Stimulated activated CD8-positive, alpha-beta memory T cell treated with anti-CD3 and anti-CD28 coated beads, Interleukin-15, amount 100 ng/mL, for 4 hours (primary cell): ENCODE data around the gene TEX10.

Source experiments
- DNase-seq, 2 donors: peaks; one replicate each; pipeline ENCODE4 v3.0.0-alpha.2; 2020; ENCODE audit warnings: low read depth in 2 of 2

The TEX10 gene

DNA sequence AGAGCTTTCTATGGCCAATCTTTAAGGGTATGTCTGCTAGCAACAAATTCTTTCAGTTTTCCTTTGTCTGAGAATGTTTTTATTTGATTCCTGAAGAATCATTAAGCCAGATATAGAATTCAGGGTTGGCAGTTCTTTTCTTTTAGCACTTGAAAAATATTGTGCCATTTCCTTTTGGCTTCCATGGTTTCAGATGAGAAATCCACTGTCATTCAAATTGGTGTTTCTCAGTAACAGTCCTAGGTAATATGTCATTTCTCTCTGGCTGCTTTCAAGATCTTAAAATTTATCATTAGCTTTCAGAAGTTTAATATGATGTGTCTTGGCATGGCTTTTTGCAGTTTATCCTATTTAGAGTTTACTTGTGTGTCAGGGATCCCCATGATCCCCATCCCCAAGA, 67.7 kb downstream of the TEX10 start:
- no peak for DNase-seq

DNA sequence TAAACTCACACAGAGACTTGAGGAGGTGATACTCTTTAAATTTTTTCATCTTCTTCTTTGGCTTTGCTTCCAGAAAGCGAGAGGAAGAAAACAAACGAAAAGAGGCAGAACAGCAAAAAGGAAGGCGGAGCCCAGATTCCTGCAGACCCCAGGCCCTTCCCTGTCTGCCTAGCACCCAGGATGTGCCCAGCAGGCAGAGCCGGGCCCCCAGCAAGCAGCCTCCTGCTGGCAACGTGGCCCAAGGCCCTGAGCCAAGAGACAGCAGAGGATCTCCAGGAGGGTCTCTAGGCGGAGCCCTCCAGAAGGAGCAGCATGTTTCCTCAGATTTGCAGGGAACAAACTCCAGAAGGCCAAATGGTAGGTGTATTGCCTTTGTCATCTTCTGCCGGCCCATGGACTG, 68.5 kb downstream of the TEX10 start:
- no peak for DNase-seq

DNA sequence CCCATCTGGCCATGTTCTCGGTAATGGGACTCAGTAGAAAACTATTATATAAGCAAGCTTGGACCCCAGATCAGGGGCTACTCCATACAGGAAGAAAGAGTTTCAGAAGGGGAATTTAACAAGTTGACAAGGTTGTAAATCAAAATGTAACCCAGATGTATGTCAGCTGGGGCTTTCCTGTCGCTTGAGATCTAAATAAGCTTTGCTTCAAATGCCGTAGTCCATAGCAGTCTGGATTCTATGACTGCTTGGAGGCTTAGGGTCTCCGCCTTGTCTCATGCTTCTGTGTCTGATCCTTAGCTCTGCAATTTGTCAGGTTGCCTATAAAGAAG, 70.4 kb downstream of the TEX10 start:
- no peak for DNase-seq

DNA sequence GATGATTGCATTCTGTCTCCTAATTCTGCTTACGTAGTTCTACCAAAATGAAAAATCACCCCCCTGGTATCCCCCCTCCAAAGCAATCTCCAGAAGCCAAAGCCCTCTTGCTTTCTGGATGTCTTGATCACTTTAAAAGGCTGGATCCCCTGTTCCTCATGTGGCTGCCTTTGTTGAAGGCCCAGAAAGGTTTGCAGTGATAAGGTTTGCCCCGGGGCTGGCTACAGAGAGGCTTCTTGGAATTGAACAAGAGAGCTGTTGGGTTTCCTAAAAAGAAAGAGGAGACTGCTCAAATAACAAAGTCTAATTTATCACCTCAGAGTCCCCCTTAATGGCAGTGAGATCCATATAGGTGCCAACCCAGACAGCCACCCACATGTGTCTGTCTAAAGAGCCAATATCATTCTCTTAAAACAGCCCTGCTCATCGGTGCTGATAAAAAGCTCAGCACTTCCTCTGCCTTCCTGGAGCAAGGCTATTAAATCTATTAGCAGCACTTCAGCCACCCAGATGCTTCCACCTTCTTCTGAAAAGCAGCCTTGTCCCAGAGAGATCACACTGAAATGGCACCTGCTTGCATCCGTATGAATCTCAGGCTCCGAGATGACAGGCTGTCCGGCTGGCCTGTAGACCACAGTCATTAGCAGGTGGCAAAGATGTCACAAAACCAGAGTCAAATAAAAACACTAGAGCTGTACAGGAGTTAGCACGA, 70.9 kb downstream of the TEX10 start:
- DNase-seq = no peak

DNA sequence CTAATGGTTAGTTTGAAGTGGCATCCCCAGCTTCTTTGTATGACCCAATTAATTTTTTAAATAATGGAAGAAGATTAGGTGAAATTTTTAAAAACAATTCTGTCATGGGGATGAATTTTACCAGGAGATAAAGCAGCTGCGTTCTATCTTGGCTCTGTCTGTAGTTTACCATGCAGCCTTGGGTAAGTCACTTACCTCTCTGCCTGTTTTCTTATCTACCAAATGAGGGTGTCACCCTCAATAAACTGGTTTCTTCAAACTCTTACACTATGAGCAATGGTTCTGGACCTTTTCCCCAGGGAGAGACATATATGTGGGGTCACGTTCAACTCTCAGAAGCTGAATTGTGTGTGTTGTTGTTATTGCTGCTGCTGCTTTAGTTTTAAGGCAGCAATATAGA, 71.7 kb downstream of the TEX10 start:
- no peak for DNase-seq

DNA sequence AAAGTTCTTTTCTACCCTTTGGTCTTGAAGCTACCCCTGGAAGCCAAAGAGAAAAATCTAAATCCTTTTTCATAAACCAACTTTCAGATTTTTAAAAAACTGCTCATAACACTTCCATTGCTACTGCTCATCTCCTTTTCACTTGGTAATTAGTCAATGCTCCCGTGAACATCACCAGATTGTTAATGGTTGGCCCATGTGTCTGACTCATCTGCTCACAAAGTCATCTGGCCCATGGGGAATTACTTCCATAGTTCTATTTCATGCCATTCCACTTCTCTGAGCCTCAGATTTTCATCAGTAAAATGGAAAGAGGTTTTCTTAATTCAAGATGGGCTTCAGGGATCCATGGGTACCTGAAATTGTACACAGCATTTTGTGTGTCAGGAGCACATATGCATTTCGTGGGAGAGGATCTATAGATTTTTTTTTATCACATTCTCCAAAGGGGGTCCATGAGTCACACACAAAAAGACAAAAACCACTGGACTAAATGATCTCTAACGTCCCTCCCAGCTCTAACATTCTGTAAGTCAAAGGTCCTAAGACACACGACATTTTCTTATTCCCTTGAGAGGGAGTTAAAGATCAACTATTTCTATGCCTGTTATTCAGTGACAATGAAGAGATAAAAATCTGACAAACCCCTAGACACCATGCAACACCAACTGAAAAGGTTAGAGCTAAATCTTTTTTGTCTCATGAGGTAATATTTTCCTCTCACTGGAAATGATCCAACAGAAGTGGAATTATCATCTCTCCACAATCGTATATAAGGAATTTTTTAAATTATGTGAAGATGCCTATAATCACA, 75.4 kb downstream of the TEX10 start:
- no peak for DNase-seq

DNA sequence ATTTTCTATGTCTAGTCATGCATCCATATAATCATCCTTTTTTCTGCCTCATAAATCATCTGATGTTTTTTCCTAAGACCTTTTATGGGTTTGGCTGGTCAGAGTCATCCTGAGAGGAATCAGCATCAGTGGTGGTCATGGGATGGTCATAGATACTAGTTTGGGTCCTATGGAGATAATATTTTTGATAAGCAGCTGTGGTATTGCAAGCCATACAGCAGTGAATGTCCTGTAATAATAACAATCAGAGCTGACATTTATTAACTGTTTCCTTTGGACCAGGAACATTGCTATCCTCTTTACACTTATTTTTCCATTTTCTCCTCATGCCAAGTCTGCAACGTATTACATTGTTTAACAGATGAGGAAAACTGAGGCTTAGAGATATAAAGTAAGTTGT, 83.1 kb downstream of the TEX10 start:
- DNase-seq = no peak

DNA sequence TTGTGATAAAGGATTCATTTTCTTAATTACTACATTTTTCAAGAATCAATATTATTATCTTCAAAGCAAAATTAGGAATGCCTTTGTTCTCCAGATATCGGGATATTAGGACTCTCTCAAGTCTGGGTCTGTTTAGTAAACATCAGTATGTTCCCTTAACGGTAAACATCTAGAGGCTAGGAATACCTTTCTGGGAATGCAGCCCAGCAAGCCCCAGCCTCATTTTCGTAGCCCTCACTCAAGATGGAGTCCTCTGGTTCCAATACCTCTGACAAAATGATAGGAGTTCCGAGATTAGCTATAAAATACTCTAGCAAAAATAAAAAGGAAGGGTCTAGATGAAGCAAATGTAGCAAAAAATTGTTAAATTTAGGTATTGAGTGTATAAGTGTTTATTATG, 84.5 kb downstream of the TEX10 start:
- no peak for DNase-seq

DNA sequence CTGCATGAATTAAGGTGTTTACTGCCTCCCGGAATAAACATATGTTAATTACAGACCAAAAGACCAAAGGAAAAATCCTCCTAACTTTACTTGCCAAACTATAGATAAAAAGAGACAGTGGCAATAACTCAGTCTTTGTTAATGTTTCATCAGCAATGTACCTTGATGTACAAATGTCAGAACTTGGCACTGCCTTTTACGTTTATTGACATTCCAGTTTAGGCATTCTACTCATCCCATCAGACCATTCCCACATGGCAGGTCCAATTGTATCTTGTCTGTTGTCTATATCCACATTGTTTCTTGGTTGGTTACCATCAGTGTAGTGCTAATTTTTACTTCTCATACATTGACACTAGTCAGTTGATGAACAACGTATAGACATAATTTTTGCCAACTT, 85.5 kb downstream of the TEX10 start:
- DNase-seq = no peak
